CD8-positive, alpha-beta T cell (primary cell): ENCODE measurements around the gene CBL. TPM values are rescaled to one million over a fixed set of nuclear protein-coding genes. Genes with fewer than 3 reads are reported as not detected.

ENCODE experiments used
- microRNA-seq: library from miRNA; unstranded; fragments of <30 nt; microRNA quantifications from one replicate; pipeline ENCODE4 v1.2.0, GENCODE V29; 2022; ENCODE audit warnings: borderline microRNAs expressed
- total RNA-seq, 46 experiments: library from RNA in 2 of 46; stranded (reverse) in 2 of 46; gene quantifications; one replicate each; pipeline ENCODE4 v1.2.3 and lab custom pipeline; 2021 to 2026

CBL gene
- total RNA-seq, 2 experiments from 2014 or later, result 13.5 to 13.8 TPM

Small RNA genes within 50 kb of the gene (microRNA-seq; reads per million reads assigned to microRNA genes)
- gene MIR6756, result not detected

Other genes with a start within 250 kb of the CBL start
- not detected for gene FOXR1, start 234.6 kb upstream of the CBL start, total RNA-seq
- 100 to 1,000 TPM; 103 to 116 TPM for gene CENATAC, start 208.2 kb upstream of the CBL start, total RNA-seq
- 1,000 to 10,000 TPM; 2,737 to 2,869 TPM for gene RPS25, start 188.0 kb upstream of the CBL start, total RNA-seq
- 10 to 100 TPM; 65.6 to 73.3 TPM for gene TRAPPC4, start 187.6 kb upstream of the CBL start, total RNA-seq
- 1 to 10 TPM; 4.0 to 4.6 TPM for gene SLC37A4, start 175.5 kb upstream of the CBL start, total RNA-seq
- 100 to 1,000 TPM; 106 to 109 TPM for gene HYOU1, start 149.1 kb upstream of the CBL start, total RNA-seq
- 100 to 1,000 TPM in 1 of 2 experiments, 10 to 100 TPM in 1; 91.0 to 109 TPM for gene VPS11, start 138.5 kb upstream of the CBL start, total RNA-seq
- gene HMBS, start 121.5 kb upstream of the CBL start, total RNA-seq, result 1 to 10 TPM; 5.4 to 6.4 TPM
- gene DPAGT1, start 104.5 kb upstream of the CBL start, total RNA-seq, result 1 to 10 TPM; 9.4 to 9.9 TPM
- gene C2CD2L, start 99.0 kb upstream of the CBL start, total RNA-seq, result 10 to 100 TPM; 13.4 to 15.0 TPM
- gene HINFP, start 84.8 kb upstream of the CBL start, total RNA-seq, result 10 to 100 TPM; 17.0 to 19.5 TPM
- not detected for gene ABCG4, start 57.3 kb upstream of the CBL start, total RNA-seq
- gene NLRX1, start 37.6 kb upstream of the CBL start, total RNA-seq, result 1 to 10 TPM; 5.1 TPM
- under 1 TPM; 0.22 to 0.50 TPM for gene NHERF4, start 20.9 kb upstream of the CBL start, total RNA-seq
- gene MCAM, start 110.8 kb downstream of the CBL start, total RNA-seq, result 10 to 100 TPM; 16.1 to 18.3 TPM
- 10 to 100 TPM; 20.9 TPM for gene RNF26, start 128.2 kb downstream of the CBL start, total RNA-seq
- gene C1QTNF5, start 134.5 kb downstream of the CBL start, total RNA-seq, result not detected
- gene MFRP, start 140.4 kb downstream of the CBL start, total RNA-seq, result not detected
- 1 to 10 TPM; 3.4 to 5.9 TPM for gene USP2, start 175.4 kb downstream of the CBL start, total RNA-seq
- gene THY1, start 216.8 kb downstream of the CBL start, total RNA-seq, result not detected